Endothelial cell of umbilical vein (primary cell): ENCODE results near the gene MIB2. TPM values are rescaled to one million over a fixed set of nuclear protein-coding genes. Genes with fewer than 3 reads are reported as not detected.

ENCODE experiments used
- BruUV-seq: library from RNA; stranded (reverse); fragments of 400-500 nt; replicated peaks from 2 replicates; lab custom pipeline; 2021; lab: Mats Ljungman, UMichigan
- CTCF ChIA-PET: fragments of 300-600, 350-600 bp; sonication (Branson Sonifier 250); formaldehyde crosslinking; loops from one replicate; lab custom pipeline; 2021; ENCODE audit warnings: antibody characterized with exemption, inconsistent platforms; lab: Charles Lee
- POLR2A ChIA-PET: fragments of 300-600, 350-600 bp; sonication (Branson Sonifier 250); formaldehyde crosslinking; loops from one replicate; lab custom pipeline; 2021; ENCODE audit warnings: antibody characterized with exemption, inconsistent platforms; lab: Charles Lee
- DNase-seq: peaks from one replicate; pipeline ENCODE4 v3.0.0-alpha.2; 2011; ENCODE audit warnings: low read depth, low spot score
- FAIRE-seq: peaks from 2 replicates; lab custom pipeline; 2011; peaks lifted over from hg19 to GRCh38; lab: Jason Lieb, UNC
- H2AFZ ChIP-seq: 2 replicates; pipeline ENCODE4 v1.6.0; 2012; ENCODE audit warnings: low read depth, low read length, control low read depth, inconsistent platforms
- H3K27ac ChIP-seq: 2 replicates; pipeline ENCODE4 v1.5.1; 2011; ENCODE audit warnings: low read depth, mild to moderate bottlenecking, control low read depth, low read length, moderate library complexity; ENCODE audit not compliant: insufficient read depth
- H3K27me3 ChIP-seq, 2 experiments: 2 replicates each; pipeline versions ENCODE4 v1.6.0 to v1.6.1; 2011; ENCODE audit warnings: low read length in 2 of 2, mixed read lengths in 1 of 2; ENCODE audit not compliant: control insufficient read depth in 2 of 2, insufficient read depth in 2 of 2
- H3K36me3 ChIP-seq, 2 experiments: 2 replicates in 1 of 2; 3 replicates in 1 of 2; pipeline ENCODE4 v1.5.1; 2011; ENCODE audit warnings: low read length in 2 of 2, mild to moderate bottlenecking in 1 of 2, moderate library complexity in 1 of 2; ENCODE audit not compliant: control insufficient read depth in 2 of 2, insufficient read depth in 2 of 2; ENCODE audit errors: extremely low read depth in 1 of 2
- H3K4me1 ChIP-seq: 3 replicates; pipeline ENCODE4 v1.5.1; 2011; ENCODE audit warnings: mild to moderate bottlenecking, low read length; ENCODE audit not compliant: control insufficient read depth, insufficient read depth; ENCODE audit errors: extremely low read depth
- H3K4me2 ChIP-seq: 2 replicates; pipeline ENCODE4 v1.6.1; 2011; ENCODE audit warnings: low read length, control low read depth, mixed read lengths; ENCODE audit not compliant: insufficient read depth
- H3K4me3 ChIP-seq, 3 experiments: fragments of 200-600 bp in 1 of 3; sonication (generic), shearing (Covaris generic) in 1 of 3; replicated peaks in 1 of 3; 2 replicates each; pipeline ENCODE4 v1.5.1; 2011 to 2016; ENCODE audit warnings: control low read depth in 3 of 3, low read length in 3 of 3, mild to moderate bottlenecking in 2 of 3, inconsistent platforms in 1 of 3, low read depth in 1 of 3, moderate library complexity in 1 of 3; ENCODE audit not compliant: insufficient read depth in 1 of 3
- H3K79me2 ChIP-seq: 2 replicates; pipeline ENCODE4 v1.6.0; 2012; ENCODE audit warnings: low read length, inconsistent platforms; ENCODE audit not compliant: control insufficient read depth, insufficient read depth
- H3K9ac ChIP-seq: replicated peaks from 2 replicates; pipeline ENCODE3; 2011; ENCODE audit warnings: low read length, control low read depth; ENCODE audit not compliant: insufficient read depth; ENCODE audit errors: extremely low read depth
- H3K9me1 ChIP-seq: replicated peaks from 3 replicates; pipeline ENCODE4 v1.6.0; 2011; ENCODE audit warnings: mild to moderate bottlenecking, low read length; ENCODE audit not compliant: control insufficient read depth, insufficient read depth; ENCODE audit errors: extremely low read depth
- H3K9me3 ChIP-seq: replicated peaks from 2 replicates; pipeline ENCODE4 v1.5.1; 2012; ENCODE audit warnings: low read length, inconsistent platforms; ENCODE audit not compliant: control insufficient read depth, insufficient read depth
- H4K20me1 ChIP-seq: replicated peaks from 2 replicates; pipeline ENCODE3; 2011; ENCODE audit warnings: mild to moderate bottlenecking, low read length; ENCODE audit not compliant: control insufficient read depth, insufficient read depth; ENCODE audit errors: extremely low read depth
- EZH2 ChIP-seq: IDR thresholded peaks from 2 replicates; pipeline ENCODE4 v1.6.1; 2012; ENCODE audit warnings: borderline replicate concordance, low read depth, mild to moderate bottlenecking, moderate library complexity, low read length, inconsistent platforms; ENCODE audit not compliant: severe bottlenecking
- FOS ChIP-seq: IDR thresholded peaks from 2 replicates; pipeline ENCODE4 v1.6.1; 2011; ENCODE audit warnings: mild to moderate bottlenecking, low read length, moderate library complexity, borderline replicate concordance; ENCODE audit not compliant: insufficient read depth
- GATA2 ChIP-seq: IDR thresholded peaks from 2 replicates; pipeline ENCODE4 v1.7.0; 2011; ENCODE audit warnings: low read depth, mild to moderate bottlenecking, moderate library complexity, mixed read lengths, low read length; ENCODE audit not compliant: insufficient read length, insufficient read depth
- JUN ChIP-seq: IDR thresholded peaks from 2 replicates; pipeline ENCODE4 v1.6.1; 2011; ENCODE audit warnings: borderline replicate concordance, low read depth; ENCODE audit not compliant: insufficient read length, insufficient read depth
- MYC ChIP-seq: IDR thresholded peaks from one replicate; pipeline ENCODE4 v1.6.1; 2011; ENCODE audit warnings: mild to moderate bottlenecking, low read depth, low read length
- POLR2A ChIP-seq: IDR thresholded peaks from 2 replicates; pipeline ENCODE4 v1.6.1; 2012; ENCODE audit warnings: low read depth, mild to moderate bottlenecking, control low read depth, low read length
- POLR2AphosphoS5 ChIP-seq: IDR thresholded peaks from 2 replicates; pipeline ENCODE4 v1.6.1; 2012; ENCODE audit warnings: low read depth, mild to moderate bottlenecking, control low read depth, low read length, moderate library complexity; ENCODE audit not compliant: insufficient read depth
- dilution Hi-C: fragments of 300-500 bp; cut with MboI; formaldehyde crosslinking; loops from one replicate; pipeline ENCODE4 v1.15.0; 2019; ENCODE audit warnings: low sequenced_read_pairs; ENCODE audit not compliant: extremely low pct_ligation_motif_present
- intact Hi-C: fragments of 100-400 bp; cut with micrococcal nuclease; formaldehyde crosslinking; loops from one replicate; pipeline ENCODE4 v1.10.0; 2022
- polyA plus RNA-seq, 4 experiments: library from polyadenylated mRNA; depleted of rRNA in 3 of 4; stranded (reverse) in 3 of 4; unstranded in 1 of 4; fragments of >200 nt; gene quantifications; 2 replicates each; pipeline versions ENCODE4 v1.2.1 to v1.2.3, GENCODE V29; 2011 to 2012; ENCODE audit warnings: missing spikeins in 1 of 4
- total RNA-seq: library from RNA; stranded (reverse); gene quantifications from 2 replicates; pipeline ENCODE4 v1.2.3, GENCODE V29; 2021
- TF ChIP-seq, protein P1 (sequence below), 2 donors: IDR thresholded peaks; 1 replicate in 1 of 2; 2 replicates in 1 of 2; pipeline ENCODE4 v1.5.1; 2011; ENCODE audit warnings: low read length in 2 of 2, mild to moderate bottlenecking in 2 of 2, moderate library complexity in 2 of 2, control low read depth in 1 of 2, inconsistent platforms in 1 of 2, low read depth in 1 of 2; ENCODE audit not compliant: insufficient read depth in 1 of 2; ENCODE audit errors: extremely low read depth in 1 of 2
- TF ChIP-seq, protein P2 (sequence below): IDR thresholded peaks from 2 replicates; pipeline ENCODE4 v1.6.1; 2011; ENCODE audit not compliant: insufficient read depth, insufficient read length

MIB2 gene
- total and polyA plus RNA-seq, 2 donors (not counting 3 experiments of a cell fraction or from before 2014, with no cell fraction given), result 25.9 to 45.0 TPM

DNA sequence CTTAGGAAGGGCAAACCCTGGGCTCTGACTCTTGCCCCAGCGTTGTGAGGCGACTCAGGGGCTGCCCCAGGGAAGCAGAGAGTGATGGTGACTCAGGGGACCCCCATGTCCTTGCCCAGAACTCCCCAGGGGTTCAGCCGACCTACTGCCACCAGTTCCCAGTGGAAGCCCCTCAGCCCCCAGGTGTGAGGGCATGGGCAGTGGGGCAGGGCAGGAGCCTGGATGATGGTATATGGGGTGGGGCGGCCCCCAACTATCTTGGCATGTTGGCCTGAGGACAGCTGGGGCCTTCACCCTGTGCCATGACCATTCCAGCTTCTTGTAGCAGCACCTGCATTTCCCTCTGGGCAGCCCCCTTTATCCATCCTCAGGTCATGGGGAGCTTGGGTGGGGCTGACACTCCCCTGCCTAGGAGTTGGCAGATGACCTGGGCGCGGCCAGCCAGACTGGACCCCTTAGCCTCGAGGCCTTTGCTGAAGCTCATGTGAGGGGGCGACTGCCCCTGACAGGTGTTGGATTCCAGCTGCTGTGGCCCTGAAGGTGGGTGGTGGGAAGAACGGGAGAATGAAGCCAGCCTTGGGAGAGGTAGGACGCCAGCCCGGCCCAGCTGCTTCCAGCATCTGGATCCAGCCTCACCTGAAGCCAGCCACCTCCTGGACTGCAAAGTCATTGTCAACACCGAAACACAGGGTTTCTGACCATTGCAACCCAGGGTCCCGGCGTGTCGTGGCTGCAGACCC lies 13.6 kb upstream of the MIB2 start:
- no peak for DNase-seq
- ChIA-PET CTCF (interaction anchor here (0.7 to 1.2 kb wide), 2 partner anchors 29 to 53 kb away, joined by 3 read pairs; no protein-coding TSS in a partner anchor), POLR2A (interaction anchor here (0.6 kb wide), 1 partner anchor 464 kb away, joined by 5 read pairs; no protein-coding TSS in a partner anchor)
- no peaks in the 10 kb centered on the region for H3K4me1 ChIP-seq
- H3K79me2 ChIP-seq, result no peaks in the 10 kb centered on the region
- no peaks in the 10 kb centered on the region for H3K9me3 ChIP-seq
- no peak overlapping the region for H3K9ac ChIP-seq
- no peak overlapping the region for H3K4me3 ChIP-seq
- no peak overlapping the region for H3K4me2 ChIP-seq
- H4K20me1 ChIP-seq, result no peaks in the 10 kb centered on the region
- H3K9me1 ChIP-seq, result no peaks in the 10 kb centered on the region
- no peaks in the 10 kb centered on the region for H3K36me3 ChIP-seq
- BruUV-seq, result no TSS peak
- no peak overlapping the region for H3K27ac ChIP-seq
- TF ChIP-seq, protein P1, sequence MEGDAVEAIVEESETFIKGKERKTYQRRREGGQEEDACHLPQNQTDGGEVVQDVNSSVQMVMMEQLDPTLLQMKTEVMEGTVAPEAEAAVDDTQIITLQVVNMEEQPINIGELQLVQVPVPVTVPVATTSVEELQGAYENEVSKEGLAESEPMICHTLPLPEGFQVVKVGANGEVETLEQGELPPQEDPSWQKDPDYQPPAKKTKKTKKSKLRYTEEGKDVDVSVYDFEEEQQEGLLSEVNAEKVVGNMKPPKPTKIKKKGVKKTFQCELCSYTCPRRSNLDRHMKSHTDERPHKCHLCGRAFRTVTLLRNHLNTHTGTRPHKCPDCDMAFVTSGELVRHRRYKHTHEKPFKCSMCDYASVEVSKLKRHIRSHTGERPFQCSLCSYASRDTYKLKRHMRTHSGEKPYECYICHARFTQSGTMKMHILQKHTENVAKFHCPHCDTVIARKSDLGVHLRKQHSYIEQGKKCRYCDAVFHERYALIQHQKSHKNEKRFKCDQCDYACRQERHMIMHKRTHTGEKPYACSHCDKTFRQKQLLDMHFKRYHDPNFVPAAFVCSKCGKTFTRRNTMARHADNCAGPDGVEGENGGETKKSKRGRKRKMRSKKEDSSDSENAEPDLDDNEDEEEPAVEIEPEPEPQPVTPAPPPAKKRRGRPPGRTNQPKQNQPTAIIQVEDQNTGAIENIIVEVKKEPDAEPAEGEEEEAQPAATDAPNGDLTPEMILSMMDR (IDR thresholded peaks at IDR 0.05; ENCODE audit: extremely low read depth in 1 of 2, insufficient read depth in 1 of 2, low read depth in 1 of 2, low read length in 2 of 2), result no peak
- TF ChIP-seq EZH2, result no peak
- no peak for TF ChIP-seq FOS
- TF ChIP-seq, protein P2, sequence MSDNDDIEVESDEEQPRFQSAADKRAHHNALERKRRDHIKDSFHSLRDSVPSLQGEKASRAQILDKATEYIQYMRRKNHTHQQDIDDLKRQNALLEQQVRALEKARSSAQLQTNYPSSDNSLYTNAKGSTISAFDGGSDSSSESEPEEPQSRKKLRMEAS, result no peak
- TF ChIP-seq POLR2AphosphoS5, result no peak
- no peak for TF ChIP-seq MYC
- no peak for TF ChIP-seq GATA2
- TF ChIP-seq POLR2A, result no peak
- no peak for TF ChIP-seq JUN
- dilution Hi-C loops (no loop called here), intact Hi-C loops (no loop called here)
- peaks cover 10 to 22% of the 10 kb centered on the region in 2 experiments for H3K27me3 ChIP-seq
- no peak for FAIRE-seq
- H2AFZ ChIP-seq, result no peak overlapping the region
